Fibroblast of lung (primary cell): ENCODE measurements around the gene PLEKHO2. TPM values are rescaled to one million over a fixed set of nuclear protein-coding genes. Genes with fewer than 3 reads are reported as not detected.

Experiments
- DNase-seq, 2 donors: peaks; one replicate each; pipeline versions ENCODE4 v3.0.0 to v3.0.0-alpha.2; 2010; ENCODE audit warnings: low read depth in 2 of 2
- H2AFZ ChIP-seq: 2 replicates; pipeline ENCODE4 v1.5.1; 2012; ENCODE audit warnings: low read length, control low read depth, inconsistent platforms
- H3K27ac ChIP-seq: 2 replicates; pipeline ENCODE4 v1.5.1; 2011; ENCODE audit warnings: low read length, control low read depth; ENCODE audit not compliant: insufficient read depth
- H3K27me3 ChIP-seq: 2 replicates; pipeline ENCODE4 v1.5.1; 2011; ENCODE audit warnings: mild to moderate bottlenecking, low read length; ENCODE audit not compliant: control insufficient read depth, insufficient read depth
- H3K36me3 ChIP-seq: 2 replicates; pipeline ENCODE4 v1.5.1; 2011; ENCODE audit warnings: low read length; ENCODE audit not compliant: control insufficient read depth, insufficient read depth
- H3K4me1 ChIP-seq: 2 replicates; pipeline ENCODE4 v1.5.1; 2011; ENCODE audit warnings: low read length; ENCODE audit not compliant: control insufficient read depth, insufficient read depth; ENCODE audit errors: extremely low read depth
- H3K4me2 ChIP-seq: 2 replicates; pipeline ENCODE4 v1.5.1; 2011; ENCODE audit warnings: low read length, control low read depth; ENCODE audit not compliant: insufficient read depth; ENCODE audit errors: extremely low read depth
- H3K4me3 ChIP-seq, 4 experiments: fragments of 200-600 bp in 1 of 4; sonication (generic) in 1 of 4; replicated peaks in 1 of 4; 2 replicates each; pipeline ENCODE4 v1.5.1; 2011 to 2016; ENCODE audit warnings: low read length in 4 of 4, low read depth in 3 of 4, mild to moderate bottlenecking in 3 of 4, control low read depth in 2 of 4, inconsistent platforms in 1 of 4, mixed read lengths in 1 of 4; ENCODE audit not compliant: insufficient read depth in 1 of 4; ENCODE audit errors: control extremely low read depth in 1 of 4
- H3K79me2 ChIP-seq: 2 replicates; pipeline ENCODE4 v1.5.1; 2012; ENCODE audit warnings: mild to moderate bottlenecking, low read length, inconsistent platforms; ENCODE audit not compliant: control insufficient read depth, insufficient read depth
- H3K9ac ChIP-seq: 2 replicates; pipeline ENCODE4 v1.5.1; 2011; ENCODE audit warnings: mild to moderate bottlenecking, low read length, control low read depth; ENCODE audit not compliant: insufficient read depth
- H3K9me3 ChIP-seq: 2 replicates; pipeline ENCODE4 v1.5.1; 2012; ENCODE audit warnings: low read depth, low read length; ENCODE audit not compliant: control insufficient read depth, insufficient read depth
- H4K20me1 ChIP-seq: 2 replicates; pipeline ENCODE4 v1.5.1; 2011; ENCODE audit warnings: low read length; ENCODE audit not compliant: control insufficient read depth, insufficient read depth; ENCODE audit errors: extremely low read depth
- CTCF ChIP-seq, 2 donors: IDR thresholded peaks in 1 of 2; conservative IDR thresholded peaks in 1 of 2; 1 replicate in 1 of 2; 2 replicates in 1 of 2; pipeline ENCODE4 v1.5.1; 2011 to 2012; ENCODE audit warnings: low read length in 2 of 2, control low read depth in 1 of 2, inconsistent platforms in 1 of 2, low read depth in 1 of 2, mild to moderate bottlenecking in 1 of 2
- EZH2 ChIP-seq: IDR thresholded peaks from 2 replicates; pipeline ENCODE4 v1.5.1; 2012; ENCODE audit warnings: low read length, control low read depth, mild to moderate bottlenecking; ENCODE audit errors: missing control alignments
- polyA plus RNA-seq, 2 donors: library from polyadenylated mRNA; depleted of rRNA in 1 of 2; stranded (reverse) in 1 of 2; unstranded in 1 of 2; fragments of >200 nt; gene quantifications; 2 replicates each; pipeline ENCODE4 v1.2.1, GENCODE V29; 2011 to 2012; ENCODE audit warnings: missing spikeins in 1 of 2
- total RNA-seq: library from RNA; depleted of rRNA; stranded (reverse); fragments of >200 nt; gene quantifications from 2 replicates; pipeline ENCODE4 v1.2.1, GENCODE V29; 2014

The PLEKHO2 gene
- total and polyA plus RNA-seq, 2 donors (not counting 1 experiment from before 2014, with no cell fraction given), result 78.6 to 163 TPM

GRCh38 chr15:64800476-64800875 lies 41.2 kb upstream of the PLEKHO2 start:
- Histone ChIP-seq H3K9ac (no peak overlapping the region), H3K9me3 (no peaks in the 10 kb centered on the region), H3K27me3 (no peaks in the 10 kb centered on the region), H3K4me2 (no peak overlapping the region), H3K4me1 (no peaks in the 10 kb centered on the region), H3K4me3 (no peak overlapping the region), H2AFZ (no peak overlapping the region), H3K27ac (no peak overlapping the region), H3K79me2 (no peaks in the 10 kb centered on the region), H3K36me3 (no peaks in the 10 kb centered on the region), H4K20me1 (no peaks in the 10 kb centered on the region)
- TF ChIP-seq EZH2 (no peak), CTCF (conservative IDR thresholded peaks at IDR 0.05 in 1 of 2, IDR thresholded peaks at IDR 0.05 in 1 of 2; ENCODE audit: low read depth in 1 of 2, low read length in 2 of 2) (no peak)
- DNase-seq, result no peak

GRCh38 chr15:64803526-64803925 lies 38.2 kb upstream of the PLEKHO2 start:
- H4K20me1 ChIP-seq, result no peaks in the 10 kb centered on the region
- no peak overlapping the region for H3K27ac ChIP-seq
- no peaks in the 10 kb centered on the region for H3K27me3 ChIP-seq
- no peaks in the 10 kb centered on the region for H3K9me3 ChIP-seq
- no peaks in the 10 kb centered on the region for H3K36me3 ChIP-seq
- no peaks in the 10 kb centered on the region for H3K79me2 ChIP-seq
- H3K4me3 ChIP-seq, result no peak overlapping the region
- DNase-seq, result no peak
- no peak overlapping the region for H3K4me2 ChIP-seq
- H2AFZ ChIP-seq, result no peak overlapping the region
- no peak overlapping the region for H3K9ac ChIP-seq
- TF ChIP-seq CTCF (conservative IDR thresholded peaks at IDR 0.05 in 1 of 2, IDR thresholded peaks at IDR 0.05 in 1 of 2; ENCODE audit: low read depth in 1 of 2, low read length in 2 of 2), result no peak
- TF ChIP-seq EZH2, result no peak
- H3K4me1 ChIP-seq, result no peaks in the 10 kb centered on the region

- no peak overlapping the region for H3K9ac ChIP-seq
- TF ChIP-seq CTCF (conservative IDR thresholded peaks at IDR 0.05 in 1 of 2, IDR thresholded peaks at IDR 0.05 in 1 of 2; ENCODE audit: low read depth in 1 of 2, low read length in 2 of 2), result no peak
- TF ChIP-seq EZH2, result no peak
- no peaks in the 10 kb centered on the region for H3K27me3 ChIP-seq
- H3K4me2 ChIP-seq, result no peak overlapping the region
- H3K27ac ChIP-seq, result no peak overlapping the region
- H3K36me3 ChIP-seq, result no peaks in the 10 kb centered on the region
- no peaks in the 10 kb centered on the region for H3K9me3 ChIP-seq
- H3K4me3 ChIP-seq, result no peak overlapping the region
- no peaks in the 10 kb centered on the region for H3K4me1 ChIP-seq
- DNase-seq, result no peak
- H4K20me1 ChIP-seq, result no peaks in the 10 kb centered on the region
- no peak overlapping the region for H2AFZ ChIP-seq
- H3K79me2 ChIP-seq, result no peaks in the 10 kb centered on the region
Observed at GRCh38 chr15:64804619-64805018, 37.1 kb upstream of the PLEKHO2 start.
